Muscle of back (tissue), 11 donors: Measurements from ENCODE around the gene GIPR. TPM values are rescaled to one million over a fixed set of nuclear protein-coding genes. Genes with fewer than 3 reads are reported as not detected.
"Not testable (repeated sequence)": the region's sequence is repeated elsewhere in the genome, so short reads cannot be mapped to it uniquely, and the experiment has no call there.

Experiments used
- DNase-seq, 3 donors: peaks; one replicate each; pipeline versions ENCODE4 v3.0.0 to v3.0.0-alpha.2; 2013
- polyA plus RNA-seq, 10 donors: library from polyadenylated mRNA; unstranded; fragments of 120-200 nt; gene quantifications; one replicate each; pipeline ENCODE4 v1.2.1, GENCODE V29; 2013; ENCODE audit not compliant: insufficient read length in 10 of 10

The GIPR gene
- polyA plus RNA-seq, 10 donors = 0.14 to 4.1 (median 0.48) TPM; not detected in 2

- no peak for DNase-seq
Measured at GRCh38 chr19:45687599-45687998, 19.6 kb downstream of the GIPR start.

GRCh38 chr19:45691516-45692186, 23.6 kb downstream of the GIPR start, which contains the start of gene SNRPD2:
Gene SNRPD2 (minus strand): TSS chr19:45691953. CDS start chr19:45691888, 65 bp downstream.
- DNase-seq = peak; percentile 95 to 98 (median 96)

- DNase-seq = peak; percentile 96 to 99 (median 98)
Measured at GRCh38 chr19:45692187-45693105, 24.4 kb downstream of the GIPR start, which contains the start of gene QPCTL. Gene QPCTL (plus strand): TSS chr19:45692666. CDS start chr19:45692704, 38 bp downstream.

- peak in 2 of 3 donors; percentile 71 to 84 for DNase-seq
Measured at GRCh38 chr19:45693106-45693788, 25.2 kb downstream of the GIPR start.

GRCh38 chr19:45701676-45702075, 33.7 kb downstream of the GIPR start:
- DNase-seq = no peak

- DNase-seq = no peak
Measured at GRCh38 chr19:45705115-45705514, 37.1 kb downstream of the GIPR start.

GRCh38 chr19:45705710-45706415, 37.8 kb downstream of the GIPR start:
- no peak for DNase-seq

GRCh38 chr19:45710356-45711130, 42.5 kb downstream of the GIPR start:
- no peak for DNase-seq

GRCh38 chr19:45711851-45712698, 44.1 kb downstream of the GIPR start:
- no peak for DNase-seq

- DNase-seq = no peak
Measured at GRCh38 chr19:45712699-45713067, 44.7 kb downstream of the GIPR start.

GRCh38 chr19:45713141-45713540, 45.1 kb downstream of the GIPR start:
- no peak for DNase-seq

- DNase-seq = no peak
Measured at GRCh38 chr19:45715139-45715538, 47.1 kb downstream of the GIPR start.

- peak; percentile 21 to 67 (median 23) for DNase-seq
Measured at GRCh38 chr19:45716359-45717130, 48.5 kb downstream of the GIPR start.

- DNase-seq = peak; percentile 98 to 99 (median 99)
Measured at GRCh38 chr19:45717131-45717982, 49.3 kb downstream of the GIPR start.

GRCh38 chr19:45717983-45718650, 50.1 kb downstream of the GIPR start:
- no peak for DNase-seq

GRCh38 chr19:45720065-45720464, 52.0 kb downstream of the GIPR start:
- not testable (repeated sequence) for DNase-seq

GRCh38 chr19:45728683-45729082, 60.7 kb downstream of the GIPR start:
- not testable (repeated sequence) for DNase-seq
